HepG2 (cell line): ENCODE results near the gene TNKS1BP1. TPM values are rescaled to one million over a fixed set of nuclear protein-coding genes. Genes with fewer than 3 reads are reported as not detected.

Experiments used
- ATAC-seq: fragments of 200-7000 bp; cut with Tn5 transposase; 3 replicates; pipeline ENCODE4 v1.9.1; 2020; ENCODE audit warnings: mild to moderate bottlenecking, moderate library complexity
- BruUV-seq: library from RNA; stranded (reverse); fragments of 400-500 nt; replicated peaks from 2 replicates; lab custom pipeline; 2021; lab: Mats Ljungman, UMichigan
- CTCF ChIA-PET: fragments of 300-600 bp; formaldehyde crosslinking; extraction: SDS; loops from one replicate; lab custom pipeline; 2021; ENCODE audit warnings: low total read pairs, inconsistent platforms, low intra/inter-chr PET ratio; lab: Yijun Ruan, JAX
- POLR2A ChIA-PET: fragments of 350-600 bp; sonication (Branson Sonifier 250); formaldehyde crosslinking; loops from one replicate; lab custom pipeline; 2020; ENCODE audit warnings: antibody characterized with exemption, inconsistent platforms; lab: Yijun Ruan, JAX
- DNase-seq: peaks from one replicate; pipeline ENCODE4 v3.0.0-alpha.2; 2015; ENCODE audit warnings: low spot score
- FAIRE-seq: peaks from 3 replicates; lab custom pipeline; 2011; peaks lifted over from hg19 to GRCh38; lab: Jason Lieb, UNC
- H2AFZ ChIP-seq: one replicate; pipeline ENCODE4 v1.6.1; 2011; ENCODE audit warnings: low read length, inconsistent platforms
- H3K27ac ChIP-seq: fragments of 300-600 bp; 3 replicates; pipeline ENCODE4 v1.8.0; 2011; ENCODE audit warnings: mixed run types, mild to moderate bottlenecking, mixed read lengths, low read length, inconsistent platforms; ENCODE audit not compliant: insufficient read depth; ENCODE audit errors: extremely low read length
- H3K27me3 ChIP-seq, 2 experiments: fragments of 200-600 bp in 1 of 2; 2 replicates in 1 of 2; 3 replicates in 1 of 2; pipeline versions ENCODE4 v1.6.0 to v1.8.0; 2011; ENCODE audit warnings: low read length in 2 of 2, mild to moderate bottlenecking in 2 of 2, moderate library complexity in 2 of 2, inconsistent platforms in 1 of 2; ENCODE audit not compliant: insufficient read depth in 2 of 2, control insufficient read depth in 1 of 2
- H3K36me3 ChIP-seq, 2 experiments: fragments of 200-600 bp in 1 of 2; replicated peaks in 1 of 2; 2 replicates in 1 of 2; 3 replicates in 1 of 2; pipeline versions ENCODE4 v1.5.1 to v1.8.0; 2011; ENCODE audit warnings: low read length in 2 of 2, inconsistent platforms in 1 of 2; ENCODE audit not compliant: insufficient read depth in 2 of 2, control insufficient read depth in 1 of 2
- H3K4me1 ChIP-seq: 2 replicates; pipeline ENCODE4 v1.5.1; 2012; ENCODE audit warnings: low read length, inconsistent platforms; ENCODE audit not compliant: insufficient read depth
- H3K4me2 ChIP-seq: 2 replicates; pipeline ENCODE4 v1.6.0; 2011; ENCODE audit warnings: low read depth, low read length, inconsistent platforms
- H3K4me3 ChIP-seq, 3 experiments: fragments of 200-600 bp in 1 of 3; sonication (generic), shearing (Covaris generic) in 1 of 3; replicated peaks in 1 of 3; 2 replicates each; pipeline ENCODE4 v1.5.1; 2011 to 2016; ENCODE audit warnings: low read length in 3 of 3, inconsistent platforms in 2 of 3, low read depth in 2 of 3, mild to moderate bottlenecking in 2 of 3, control low read depth in 1 of 3, mixed read lengths in 1 of 3; ENCODE audit not compliant: insufficient read depth in 1 of 3
- H3K79me2 ChIP-seq: one replicate; pipeline ENCODE4 v1.6.1; 2011; ENCODE audit warnings: low read length, inconsistent platforms; ENCODE audit not compliant: insufficient read depth
- H3K9ac ChIP-seq: 2 replicates; pipeline ENCODE4 v1.6.0; 2011; ENCODE audit warnings: mild to moderate bottlenecking, low read depth, low read length, inconsistent platforms; ENCODE audit not compliant: insufficient read depth
- H3K9me3 ChIP-seq: 2 replicates; pipeline ENCODE4 v1.5.1; 2012; ENCODE audit warnings: mild to moderate bottlenecking, low read length
- H4K20me1 ChIP-seq: 2 replicates; pipeline ENCODE4 v1.6.0; 2011; ENCODE audit warnings: inconsistent platforms, mild to moderate bottlenecking, low read length, moderate library complexity; ENCODE audit not compliant: insufficient read depth
- ETV5 ChIP-seq: IDR thresholded peaks from 2 replicates; pipeline ENCODE4 v1.6.1; 2018; ENCODE audit warnings: missing biosample characterization, missing genetic modification reagents, inconsistent platforms, borderline replicate concordance
- NR2F6 ChIP-seq, 2 experiments: IDR thresholded peaks; 2 replicates each; pipeline ENCODE4 v1.6.1; 2016; ENCODE audit warnings: antibody characterized with exemption in 1 of 2, mild to moderate bottlenecking in 1 of 2
- SALL1 ChIP-seq: sonication (generic); formaldehyde crosslinking; IDR thresholded peaks from 2 replicates; pipeline ENCODE4 v1.8.0; 2022; ENCODE audit warnings: mild to moderate bottlenecking, missing genetic modification reagents
- SOX13 ChIP-seq, 3 experiments: fragments of 450-650 bp in 1 of 3; sonication (generic) in 1 of 3; formaldehyde crosslinking in 1 of 3; IDR thresholded peaks in 2 of 3; conservative IDR thresholded peaks in 1 of 3; 2 replicates each; pipeline versions ENCODE4 v1.5.0 to v1.6.1; 2016 to 2020; ENCODE audit warnings: antibody characterized with exemption in 1 of 3, mild to moderate bottlenecking in 1 of 3, missing compliant biosample characterization in 1 of 3, missing genetic modification reagents in 1 of 3, moderate library complexity in 1 of 3
- SOX6 ChIP-seq, 2 experiments: fragments of 450-650 bp in 1 of 2; sonication (generic) in 1 of 2; formaldehyde crosslinking in 1 of 2; IDR thresholded peaks; 2 replicates each; pipeline versions ENCODE4 v1.4.0 to v1.6.1; 2017 to 2020; ENCODE audit warnings: antibody characterized with exemption in 1 of 2, mild to moderate bottlenecking in 1 of 2, missing genetic modification reagents in 1 of 2
- ZNF331 ChIP-seq: sonication (generic); formaldehyde crosslinking; IDR thresholded peaks from 2 replicates; pipeline ENCODE4 v1.4.0; 2020; ENCODE audit warnings: missing genetic modification reagents
- ZNF687 ChIP-seq: sonication (generic); formaldehyde crosslinking; IDR thresholded peaks from 2 replicates; pipeline ENCODE4 v1.5.1; 2020; ENCODE audit warnings: mild to moderate bottlenecking, missing genetic modification reagents, moderate library complexity
- ZNF777 ChIP-seq: sonication (generic); formaldehyde crosslinking; IDR thresholded peaks from 2 replicates; pipeline ENCODE4 v1.4.0; 2020; ENCODE audit warnings: missing genetic modification reagents
- WGBS: methylation state at CpG from one replicate; pipeline ENCODE4 v1.1.6; 2017; ENCODE audit warnings: low lambda C conversion rate; 5-methylcytosine and 5-hydroxymethylcytosine counted together
- in situ Hi-C: cut with HindIII; loops from 2 replicates; pipeline ENCODE4 v1.10.0; 2017; ENCODE audit warnings: low pct_unique_long_range_greater_than_20kb; ENCODE audit not compliant: extremely low pct_ligation_motif_present
- intact Hi-C: fragments of 100-400 bp; cut with micrococcal nuclease; formaldehyde crosslinking; loops from one replicate; pipeline ENCODE4 v1.10.0; 2022; ENCODE audit not compliant: unreplicated experiment
- polyA plus RNA-seq, 8 experiments: library from polyadenylated mRNA; depleted of rRNA in 3 of 8; stranded (reverse) in 7 of 8; unstranded in 1 of 8; fragments of >200 nt; fragmentation: Illumina TruSeq in 4 of 8; extraction: Trizol in 4 of 8; gene quantifications; 2 replicates each; pipeline versions ENCODE4 v1.2.1 to v1.2.3, GENCODE V29; 2011 to 2016; ENCODE audit warnings: low read depth in 4 of 8, missing spikeins in 1 of 8, mixed read lengths in 1 of 8; ENCODE audit not compliant: insufficient read depth in 1 of 8
- total RNA-seq, 5 experiments: library from RNA; depleted of rRNA; stranded (reverse); fragments of >200 nt; fragmentation: Illumina TruSeq; extraction: Trizol; gene quantifications; 2 replicates each; pipeline ENCODE4 v1.2.3, GENCODE V29; 2016; ENCODE audit warnings: low read depth in 1 of 5
- TF ChIP-seq, protein P1 (sequence below): sonication (generic); formaldehyde crosslinking; conservative IDR thresholded peaks from 2 replicates; pipeline ENCODE4 v1.4.0; 2020; ENCODE audit warnings: mild to moderate bottlenecking, missing genetic modification reagents, moderate library complexity

The TNKS1BP1 gene
- total and polyA plus RNA-seq, 2 of the 13 experiments (the other 11 are each of a cell fraction or from before 2014, with no cell fraction given): 13.7 to 15.0 TPM

DNA sequence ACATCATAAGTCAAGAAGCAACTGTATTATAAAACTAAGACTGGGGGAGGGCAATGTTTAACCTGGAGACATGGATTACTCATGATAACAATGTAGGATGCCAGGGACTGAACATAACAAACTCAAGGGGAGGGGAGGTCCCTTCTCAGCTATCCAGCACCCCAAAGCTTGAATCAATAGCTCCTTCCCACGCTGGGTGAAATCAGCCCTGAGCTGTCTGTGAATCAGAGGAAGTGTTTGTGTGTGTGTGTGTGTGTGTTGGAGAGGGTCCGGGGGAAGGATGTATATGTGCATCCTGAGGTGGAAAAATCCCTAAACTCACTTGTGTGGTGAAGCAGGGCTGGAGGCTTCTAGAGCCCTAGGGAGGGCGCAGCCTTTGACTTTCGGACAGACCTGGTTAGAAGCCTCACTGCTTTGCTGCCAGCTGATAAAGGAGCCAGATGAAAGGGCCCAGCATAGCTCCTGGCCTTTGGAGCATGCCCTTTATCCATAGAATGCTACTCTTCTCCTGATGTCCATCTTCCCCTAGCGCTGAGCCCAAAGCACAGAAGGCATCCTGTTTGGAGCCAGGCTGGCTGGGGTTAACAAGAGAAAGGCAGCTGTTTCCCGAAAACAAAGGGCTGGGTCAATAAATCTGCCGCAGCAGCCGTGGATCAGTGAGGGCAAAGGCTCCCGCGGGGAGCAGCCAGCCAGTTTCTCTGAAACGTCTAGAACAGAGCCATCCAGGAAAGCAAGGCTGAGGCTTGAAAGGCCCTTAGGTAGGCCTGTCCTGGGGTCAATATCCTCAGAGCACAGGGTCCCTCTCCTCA is 35.8 kb downstream of the TNKS1BP1 start:
- intact Hi-C loops: no loop called here
- no peaks in the 10 kb centered on the region for H3K9me3 ChIP-seq
- in situ Hi-C loops: no loop called here
- H3K27ac ChIP-seq: no peak overlapping the region
- H3K9ac ChIP-seq: no peak overlapping the region; the same call in 1 of the 2 replicates
- no peaks in the 10 kb centered on the region for H4K20me1 ChIP-seq
- BruUV-seq: no TSS peak
- ChIA-PET POLR2A (interaction anchor here (0.7 kb wide), 1 partner anchor 47 kb away, joined by 3 read pairs; the partner anchor contains the start of gene SSRP1), CTCF (no interaction called here)
- peaks cover 52% of the 10 kb centered on the region for H3K4me1 ChIP-seq
- ATAC-seq (peak; percentile 63), FAIRE-seq (no peak), DNase-seq (peak; percentile 41)
- WGBS: 2% methylated on average over 11 of the region's 11 CpGs
- H3K79me2 ChIP-seq: no peaks in the 10 kb centered on the region
- H3K36me3 ChIP-seq: no peaks in the 10 kb centered on the region
- no peak overlapping the region for H2AFZ ChIP-seq
- H3K4me2 ChIP-seq: peak overlapping the region; percentile 59
- peaks cover 0 to 14% of the 10 kb centered on the region in 2 experiments; a peak in 1 of 5 replicates for H3K27me3 ChIP-seq
- H3K4me3 ChIP-seq: peak overlapping the region in 1 of 3 experiments; percentile 23; a peak in 1 of 6 replicates
- TF ChIP-seq, protein P1, sequence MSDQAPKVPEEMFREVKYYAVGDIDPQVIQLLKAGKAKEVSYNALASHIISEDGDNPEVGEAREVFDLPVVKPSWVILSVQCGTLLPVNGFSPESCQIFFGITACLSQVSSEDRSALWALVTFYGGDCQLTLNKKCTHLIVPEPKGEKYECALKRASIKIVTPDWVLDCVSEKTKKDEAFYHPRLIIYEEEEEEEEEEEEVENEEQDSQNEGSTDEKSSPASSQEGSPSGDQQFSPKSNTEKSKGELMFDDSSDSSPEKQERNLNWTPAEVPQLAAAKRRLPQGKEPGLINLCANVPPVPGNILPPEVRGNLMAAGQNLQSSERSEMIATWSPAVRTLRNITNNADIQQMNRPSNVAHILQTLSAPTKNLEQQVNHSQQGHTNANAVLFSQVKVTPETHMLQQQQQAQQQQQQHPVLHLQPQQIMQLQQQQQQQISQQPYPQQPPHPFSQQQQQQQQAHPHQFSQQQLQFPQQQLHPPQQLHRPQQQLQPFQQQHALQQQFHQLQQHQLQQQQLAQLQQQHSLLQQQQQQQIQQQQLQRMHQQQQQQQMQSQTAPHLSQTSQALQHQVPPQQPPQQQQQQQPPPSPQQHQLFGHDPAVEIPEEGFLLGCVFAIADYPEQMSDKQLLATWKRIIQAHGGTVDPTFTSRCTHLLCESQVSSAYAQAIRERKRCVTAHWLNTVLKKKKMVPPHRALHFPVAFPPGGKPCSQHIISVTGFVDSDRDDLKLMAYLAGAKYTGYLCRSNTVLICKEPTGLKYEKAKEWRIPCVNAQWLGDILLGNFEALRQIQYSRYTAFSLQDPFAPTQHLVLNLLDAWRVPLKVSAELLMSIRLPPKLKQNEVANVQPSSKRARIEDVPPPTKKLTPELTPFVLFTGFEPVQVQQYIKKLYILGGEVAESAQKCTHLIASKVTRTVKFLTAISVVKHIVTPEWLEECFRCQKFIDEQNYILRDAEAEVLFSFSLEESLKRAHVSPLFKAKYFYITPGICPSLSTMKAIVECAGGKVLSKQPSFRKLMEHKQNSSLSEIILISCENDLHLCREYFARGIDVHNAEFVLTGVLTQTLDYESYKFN: 0 out of 2 replicates have a peak, but pooled peaks have one; percentile 33
- TF ChIP-seq ZNF687: peak; percentile 22; the same call in 1 of the 2 replicates
- no peak for TF ChIP-seq ZNF777 (CRISPR knock-in tag)
- no peak for TF ChIP-seq NR2F6 (IDR thresholded peaks at IDR 0.05)
- 0 out of 2 replicates have a peak, but pooled peaks have one; percentile 16 for TF ChIP-seq NR2F6 (CRISPR knock-in tag; IDR thresholded peaks at IDR 0.05)
- TF ChIP-seq ETV5 (CRISPR knock-in tag): peak; percentile 22; the same call in 1 of the 2 replicates
- no peak for TF ChIP-seq SOX6 (IDR thresholded peaks at IDR 0.05)
- peak; percentile 41 for TF ChIP-seq SOX6 (CRISPR knock-in tag; IDR thresholded peaks at IDR 0.05)
- no peak for TF ChIP-seq SOX13 (IDR thresholded peaks at IDR 0.05)
- peak in 1 of 2 experiments; percentile 46; a peak in 1 of 4 replicates for TF ChIP-seq SOX13 (CRISPR knock-in tag; conservative IDR thresholded peaks at IDR 0.05 in 1 of 2, IDR thresholded peaks at IDR 0.05 in 1 of 2)
- no peak for TF ChIP-seq ZNF331 (CRISPR knock-in tag)
- TF ChIP-seq SALL1 (CRISPR knock-in tag): 0 out of 2 replicates have a peak, but pooled peaks have one; percentile 20
